K562 treated with DMSO at 1 percent for 4 hours (cell line): ENCODE results near the gene LOXL1. TPM values are rescaled to one million over a fixed set of nuclear protein-coding genes. Genes with fewer than 3 reads are reported as not detected.

Experiments used
- total RNA-seq: library from RNA; unstranded; fragments of 300-600 nt; gene quantifications from 2 replicates; pipeline ENCODE4 v1.2.3, GENCODE V29; 2022; ENCODE audit not compliant: insufficient read depth

The LOXL1 gene, protein sequence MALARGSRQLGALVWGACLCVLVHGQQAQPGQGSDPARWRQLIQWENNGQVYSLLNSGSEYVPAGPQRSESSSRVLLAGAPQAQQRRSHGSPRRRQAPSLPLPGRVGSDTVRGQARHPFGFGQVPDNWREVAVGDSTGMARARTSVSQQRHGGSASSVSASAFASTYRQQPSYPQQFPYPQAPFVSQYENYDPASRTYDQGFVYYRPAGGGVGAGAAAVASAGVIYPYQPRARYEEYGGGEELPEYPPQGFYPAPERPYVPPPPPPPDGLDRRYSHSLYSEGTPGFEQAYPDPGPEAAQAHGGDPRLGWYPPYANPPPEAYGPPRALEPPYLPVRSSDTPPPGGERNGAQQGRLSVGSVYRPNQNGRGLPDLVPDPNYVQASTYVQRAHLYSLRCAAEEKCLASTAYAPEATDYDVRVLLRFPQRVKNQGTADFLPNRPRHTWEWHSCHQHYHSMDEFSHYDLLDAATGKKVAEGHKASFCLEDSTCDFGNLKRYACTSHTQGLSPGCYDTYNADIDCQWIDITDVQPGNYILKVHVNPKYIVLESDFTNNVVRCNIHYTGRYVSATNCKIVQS
- not detected in 2 replicates for total RNA-seq

DNA sequence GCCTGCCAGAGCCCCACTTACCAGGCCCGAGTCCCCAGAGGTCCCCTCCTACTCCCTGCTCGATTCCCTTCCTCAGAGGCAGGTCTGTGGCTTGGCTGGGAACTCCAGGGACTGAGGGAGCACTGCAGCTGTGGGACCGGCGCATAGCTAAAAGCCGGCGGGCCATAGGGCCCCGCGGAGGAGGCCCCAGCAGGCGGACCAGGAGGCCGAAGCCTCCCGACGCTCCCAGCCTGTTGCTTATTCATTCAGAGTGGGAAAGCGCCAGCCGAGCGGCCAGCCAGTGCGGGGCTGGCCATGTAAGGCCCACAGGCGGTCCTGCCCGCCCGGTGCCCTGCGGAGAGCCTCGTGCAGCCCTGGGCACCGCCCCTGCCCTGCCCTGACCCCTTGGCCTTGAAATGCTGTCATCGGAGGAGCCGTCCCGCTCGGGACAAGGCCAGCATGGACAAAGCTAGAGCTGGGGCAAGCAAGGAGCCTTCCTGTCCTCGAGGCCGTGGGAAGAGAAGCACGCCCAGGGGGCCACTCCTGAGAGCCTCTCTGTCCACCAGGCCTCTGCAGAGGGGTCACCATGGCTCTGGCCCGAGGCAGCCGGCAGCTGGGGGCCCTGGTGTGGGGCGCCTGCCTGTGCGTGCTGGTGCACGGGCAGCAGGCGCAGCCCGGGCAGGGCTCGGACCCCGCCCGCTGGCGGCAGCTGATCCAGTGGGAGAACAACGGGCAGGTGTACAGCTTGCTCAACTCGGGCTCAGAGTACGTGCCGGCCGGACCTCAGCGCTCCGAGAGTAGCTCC, at the start of gene LOXL1:
Gene LOXL1 (plus strand): TSS at position 244 of the 784 bp plus-strand sequence. CDS start 322 bp downstream, at position 566.

GRCh38 chr15:73991726-73992593, 65.7 kb downstream of the LOXL1 start, which contains the start of gene STOML1:
Gene STOML1, minus strand, starts transcription at chr15:73992295. Its CDS starts 72 bp downstream, at chr15:73992223.

DNA sequence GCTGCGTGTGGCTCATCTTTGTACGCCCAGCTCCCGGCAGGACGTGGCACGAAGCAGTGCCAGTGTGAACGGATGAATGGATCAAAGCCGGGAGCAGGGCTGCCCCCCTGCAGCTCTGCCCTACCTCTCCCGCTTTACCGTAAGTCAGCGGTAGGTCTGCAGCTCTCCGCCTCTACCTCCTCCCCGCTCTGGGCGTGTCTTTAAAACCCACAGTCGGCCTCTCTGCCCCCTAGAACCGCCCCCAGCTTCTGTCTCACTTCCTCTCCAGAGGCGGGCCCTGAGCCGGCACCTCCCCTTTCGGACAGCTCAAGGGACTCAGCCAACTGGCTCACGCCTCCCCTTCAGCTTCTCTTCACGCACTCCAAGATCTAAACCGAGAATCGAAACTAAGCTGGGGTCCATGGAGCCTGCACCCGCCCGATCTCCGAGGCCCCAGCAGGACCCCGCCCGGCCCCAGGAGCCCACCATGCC, 68.2 kb downstream of the LOXL1 start, which contains the start of gene PML:
Gene PML (plus strand): TSS at position 304 of the 471 bp plus-strand sequence. CDS start 97 bp downstream, at position 401.

Other genes with a start within 250 kb of the LOXL1 start
- 5.0 and 6.5 TPM in 2 replicates for gene CD276, start 242.1 kb upstream of the LOXL1 start, total RNA-seq
- gene INSYN1, start 173.1 kb upstream of the LOXL1 start, total RNA-seq, result not detected in 2 replicates
- not detected in 2 replicates for gene TBC1D21, start 52.9 kb upstream of the LOXL1 start, total RNA-seq
- gene STOML1, start 65.8 kb downstream of the LOXL1 start, total RNA-seq, result 5.5 and 6.0 TPM in 2 replicates
- gene PML, start 68.3 kb downstream of the LOXL1 start, total RNA-seq, result 31.2 and 36.4 TPM in 2 replicates
- gene GOLGA6A, start 156.1 kb downstream of the LOXL1 start, total RNA-seq, result 0.18 TPM in 1 of 2 replicates, not detected in the other
- gene ISLR2, start 204.1 kb downstream of the LOXL1 start, total RNA-seq, result not detected in 2 replicates
- not detected in 2 replicates for gene ISLR, start 247.2 kb downstream of the LOXL1 start, total RNA-seq